Bronchial epithelial cell (primary cell): ENCODE measurements around the gene HOATZ. TPM values are rescaled to one million over a fixed set of nuclear protein-coding genes. Genes with fewer than 3 reads are reported as not detected.

Experiments
- DNase-seq: peaks from one replicate; pipeline ENCODE4 v3.0.0-alpha.2; 2010; ENCODE audit warnings: low read depth
- FAIRE-seq: peaks from 2 replicates; lab custom pipeline; 2011; peaks lifted over from hg19 to GRCh38; lab: Jason Lieb, UNC
- H3K27me3 ChIP-seq: 2 replicates; pipeline ENCODE4 v1.5.1; 2011; ENCODE audit warnings: low read length; ENCODE audit not compliant: control insufficient read depth, insufficient read depth
- H3K36me3 ChIP-seq: 2 replicates; pipeline ENCODE4 v1.5.1; 2011; ENCODE audit warnings: low read length; ENCODE audit not compliant: control insufficient read depth, insufficient read depth
- H3K4me3 ChIP-seq: 2 replicates; pipeline ENCODE4 v1.5.1; 2011; ENCODE audit warnings: mild to moderate bottlenecking, low read depth, low read length, control low read depth
- total RNA-seq: library from RNA; depleted of rRNA; stranded (reverse); fragments of >200 nt; gene quantifications from 2 replicates; pipeline ENCODE4 v1.2.1, GENCODE V29; 2014
- TF ChIP-seq, protein P1 (sequence below): IDR thresholded peaks from 2 replicates; pipeline ENCODE4 v1.5.1; 2011; ENCODE audit warnings: mild to moderate bottlenecking, moderate library complexity, low read length, control low read depth, inconsistent platforms; ENCODE audit not compliant: insufficient read depth, severe bottlenecking

The HOATZ gene
- total RNA-seq, 1 donor from 2014 or later, result not detected

DNA sequence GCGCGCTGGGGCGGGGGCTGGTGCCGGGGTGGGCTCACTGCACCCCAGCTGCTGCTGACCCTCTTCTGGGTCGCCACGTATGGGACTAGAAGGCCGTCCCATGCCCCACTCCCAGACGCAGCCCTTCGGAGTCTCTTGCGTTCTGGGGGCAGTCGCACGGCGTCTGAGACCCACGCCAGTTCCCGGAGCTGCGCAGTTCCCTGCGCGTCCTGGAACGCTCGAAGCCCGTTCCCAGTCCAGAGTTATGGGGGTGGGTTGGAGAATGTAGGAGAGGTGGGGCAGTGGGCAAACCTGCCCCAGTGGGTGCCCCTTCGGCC lies 26.3 kb downstream of the HOATZ start:
- H3K4me3 ChIP-seq, result peak overlapping the region; percentile 44
- TF ChIP-seq, protein P1, sequence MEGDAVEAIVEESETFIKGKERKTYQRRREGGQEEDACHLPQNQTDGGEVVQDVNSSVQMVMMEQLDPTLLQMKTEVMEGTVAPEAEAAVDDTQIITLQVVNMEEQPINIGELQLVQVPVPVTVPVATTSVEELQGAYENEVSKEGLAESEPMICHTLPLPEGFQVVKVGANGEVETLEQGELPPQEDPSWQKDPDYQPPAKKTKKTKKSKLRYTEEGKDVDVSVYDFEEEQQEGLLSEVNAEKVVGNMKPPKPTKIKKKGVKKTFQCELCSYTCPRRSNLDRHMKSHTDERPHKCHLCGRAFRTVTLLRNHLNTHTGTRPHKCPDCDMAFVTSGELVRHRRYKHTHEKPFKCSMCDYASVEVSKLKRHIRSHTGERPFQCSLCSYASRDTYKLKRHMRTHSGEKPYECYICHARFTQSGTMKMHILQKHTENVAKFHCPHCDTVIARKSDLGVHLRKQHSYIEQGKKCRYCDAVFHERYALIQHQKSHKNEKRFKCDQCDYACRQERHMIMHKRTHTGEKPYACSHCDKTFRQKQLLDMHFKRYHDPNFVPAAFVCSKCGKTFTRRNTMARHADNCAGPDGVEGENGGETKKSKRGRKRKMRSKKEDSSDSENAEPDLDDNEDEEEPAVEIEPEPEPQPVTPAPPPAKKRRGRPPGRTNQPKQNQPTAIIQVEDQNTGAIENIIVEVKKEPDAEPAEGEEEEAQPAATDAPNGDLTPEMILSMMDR, result no peak
- no peaks in the 10 kb centered on the region for H3K27me3 ChIP-seq
- FAIRE-seq (no peak), DNase-seq (no peak)
- H3K36me3 ChIP-seq, result no peaks in the 10 kb centered on the region

DNA sequence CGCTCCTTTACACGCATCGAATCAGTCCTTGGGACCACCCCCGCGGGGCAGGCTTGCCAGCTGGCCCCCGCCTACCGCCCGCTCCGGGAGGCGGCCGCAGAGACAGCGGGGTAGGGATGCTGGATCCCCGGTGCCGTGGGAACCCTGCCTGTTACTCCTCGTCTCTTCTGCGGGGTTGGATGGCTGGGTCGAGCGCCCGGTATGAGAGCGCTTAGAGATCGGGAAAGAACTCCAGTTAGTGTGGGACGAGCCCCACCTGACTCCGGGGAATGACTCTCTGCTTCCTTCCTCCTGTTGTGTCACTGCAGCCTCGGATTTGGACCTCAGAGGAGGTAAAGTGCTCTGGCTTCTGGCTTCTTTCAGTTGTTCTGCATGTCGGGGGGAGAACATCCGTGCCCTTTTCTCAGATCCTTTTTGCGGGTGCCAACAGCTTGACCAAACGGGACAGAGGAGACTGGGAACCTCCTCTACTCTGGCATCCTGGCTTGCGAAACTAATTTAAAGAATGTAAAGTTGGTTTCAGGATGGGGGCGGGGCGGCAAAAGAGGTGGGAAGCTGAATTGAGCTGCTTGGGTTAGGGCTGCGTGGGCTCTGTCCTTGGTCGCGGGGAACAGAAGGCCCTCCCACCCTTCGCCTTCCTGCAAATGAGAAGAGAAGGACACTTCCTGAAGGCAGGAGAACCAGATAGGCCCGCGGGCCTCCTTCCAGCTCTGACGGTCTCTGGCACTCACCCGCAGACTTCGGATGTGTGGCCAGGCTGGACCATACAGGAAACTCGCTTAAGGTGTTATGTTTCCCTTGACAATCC lies 26.9 kb downstream of the HOATZ start:
- TF ChIP-seq, protein P1, result no peak
- H3K4me3 ChIP-seq, result peak overlapping the region; percentile 44
- FAIRE-seq, result no peak
- DNase-seq, result peak; percentile 58
- H3K27me3 ChIP-seq, result no peaks in the 10 kb centered on the region
- H3K36me3 ChIP-seq, result no peaks in the 10 kb centered on the region

DNA sequence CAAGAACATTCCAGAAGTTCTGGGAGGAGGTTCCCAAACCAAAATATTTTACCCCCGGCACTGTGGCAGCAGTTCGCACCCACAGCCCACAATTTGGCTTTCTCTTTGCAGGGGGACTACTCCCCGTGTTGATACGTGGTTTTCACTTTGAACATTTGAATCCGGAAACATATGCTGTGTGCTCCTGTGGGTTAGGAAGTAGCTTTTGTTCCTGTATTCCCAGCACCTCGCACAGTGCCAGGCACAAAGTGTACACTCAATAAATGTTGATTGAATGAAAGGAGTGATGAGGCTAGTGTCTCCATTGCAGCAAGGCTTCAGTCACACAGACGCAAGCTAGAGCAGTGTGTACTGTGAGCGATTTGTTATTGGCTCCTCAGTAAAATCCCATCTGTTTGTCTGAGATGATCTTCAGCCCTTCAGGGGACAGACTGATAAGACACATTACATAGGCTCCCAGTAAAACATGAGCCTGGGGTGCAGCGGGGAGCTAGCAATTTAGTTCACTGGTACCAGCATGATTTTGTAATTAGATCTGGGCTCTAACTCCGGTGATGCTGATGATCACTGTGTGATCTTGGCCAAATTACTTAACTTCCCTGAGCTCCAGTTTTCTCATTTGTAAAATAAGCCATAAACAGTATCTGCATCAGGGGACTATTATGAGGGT lies 28.2 kb downstream of the HOATZ start:
- Histone ChIP-seq H3K4me3 (no peak overlapping the region), H3K27me3 (no peaks in the 10 kb centered on the region), H3K36me3 (no peaks in the 10 kb centered on the region)
- DNase-seq (no peak), FAIRE-seq (no peak)
- TF ChIP-seq, protein P1, result no peak

DNA sequence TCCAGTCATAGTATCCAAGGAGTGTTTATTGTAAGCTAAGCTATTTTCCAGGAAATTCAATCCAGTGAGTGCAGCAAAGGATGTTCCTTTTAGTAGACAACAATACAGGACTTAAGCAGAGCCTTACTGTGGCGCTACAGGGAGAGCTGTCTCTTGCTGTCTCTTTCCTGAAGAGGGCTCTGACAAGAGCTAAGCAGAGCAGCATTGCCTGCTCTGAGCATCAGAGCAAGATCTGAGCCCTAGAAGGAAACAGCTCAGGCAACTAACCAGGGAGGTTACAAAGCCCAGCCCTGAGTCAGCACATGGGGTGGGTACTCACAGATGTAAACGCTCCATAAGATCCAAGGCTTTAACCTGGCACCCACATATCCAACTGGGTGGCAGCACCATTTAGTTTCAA lies 33.9 kb downstream of the HOATZ start:
- DNase-seq (no peak), FAIRE-seq (no peak)
- Histone ChIP-seq H3K36me3 (no peaks in the 10 kb centered on the region), H3K27me3 (no peaks in the 10 kb centered on the region), H3K4me3 (no peak overlapping the region)
- TF ChIP-seq, protein P1, result no peak

DNA sequence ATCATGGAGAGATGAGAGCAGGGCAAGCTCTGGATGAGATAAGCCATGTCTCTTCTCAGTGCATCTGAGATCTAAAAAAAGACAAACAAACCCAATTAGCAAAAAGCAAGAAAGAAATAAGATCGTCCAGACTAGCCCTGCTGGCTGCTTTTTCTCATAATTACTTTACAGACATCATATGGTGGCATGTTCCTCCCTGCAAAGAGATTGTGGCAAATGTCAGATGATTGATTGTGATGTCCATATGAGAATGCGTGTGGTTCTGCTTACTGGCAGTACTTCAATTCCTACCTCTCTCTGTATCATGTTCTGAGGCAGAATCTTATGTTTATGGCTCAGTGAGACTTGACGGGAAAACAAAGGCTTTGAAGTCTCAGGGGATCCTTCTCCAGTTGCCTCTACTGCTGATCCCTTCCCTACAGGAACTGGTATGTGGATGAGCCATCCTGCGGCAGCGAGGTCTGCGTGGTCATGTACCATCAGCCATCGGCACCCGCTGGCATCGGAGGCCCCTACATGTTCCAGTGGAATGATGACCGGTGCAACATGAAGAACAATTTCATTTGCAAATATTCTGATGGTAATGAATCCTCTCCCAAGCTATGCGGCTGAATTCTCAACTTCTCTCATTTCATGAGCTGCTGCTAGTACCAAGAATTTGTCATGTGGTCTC lies 34.8 kb downstream of the HOATZ start:
- FAIRE-seq (no peak), DNase-seq (no peak)
- no peaks in the 10 kb centered on the region for H3K27me3 ChIP-seq
- TF ChIP-seq, protein P1, result no peak
- no peaks in the 10 kb centered on the region for H3K36me3 ChIP-seq
- H3K4me3 ChIP-seq, result no peak overlapping the region
